ENCODE data around the gene CEACAM16.

DNA sequence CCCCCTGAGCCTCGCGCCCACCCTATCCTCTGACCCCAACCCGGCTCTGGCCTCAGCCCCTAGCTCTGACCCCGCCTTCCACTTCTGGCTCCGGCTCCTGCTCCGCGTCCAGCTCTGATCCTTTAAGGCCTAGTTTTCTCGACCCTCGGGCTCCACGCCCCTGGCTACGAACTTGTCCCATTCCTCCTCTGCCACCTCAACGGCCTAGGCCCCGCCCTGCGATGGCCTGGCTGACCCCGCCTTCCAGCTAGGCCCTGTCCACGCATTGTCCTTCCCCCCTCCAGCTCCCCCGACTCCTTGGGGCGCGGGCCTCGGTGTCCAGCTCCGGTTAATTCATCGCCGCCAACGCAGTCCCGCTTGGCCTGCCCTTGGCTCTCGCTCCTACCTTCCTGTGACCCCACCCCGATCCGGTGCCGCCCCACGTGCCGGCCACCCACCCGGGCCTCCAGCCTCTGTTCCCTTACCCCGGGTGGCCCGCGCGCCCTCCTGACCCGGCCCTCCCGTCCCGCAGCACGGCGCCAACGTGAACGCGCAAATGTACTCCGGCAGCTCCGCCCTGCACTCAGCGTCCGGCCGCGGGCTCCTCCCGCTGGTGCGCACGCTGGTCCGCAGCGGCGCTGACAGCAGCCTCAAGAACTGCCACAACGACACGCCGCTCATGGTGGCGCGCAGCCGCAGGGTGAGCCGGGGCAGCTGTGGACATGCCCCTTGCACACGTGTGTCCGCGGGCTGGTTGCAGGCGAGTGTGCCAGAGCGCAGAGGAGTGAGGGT is 59.0 kb downstream of the CEACAM16 start:
- TF ChIP-seq, protein P1, sequence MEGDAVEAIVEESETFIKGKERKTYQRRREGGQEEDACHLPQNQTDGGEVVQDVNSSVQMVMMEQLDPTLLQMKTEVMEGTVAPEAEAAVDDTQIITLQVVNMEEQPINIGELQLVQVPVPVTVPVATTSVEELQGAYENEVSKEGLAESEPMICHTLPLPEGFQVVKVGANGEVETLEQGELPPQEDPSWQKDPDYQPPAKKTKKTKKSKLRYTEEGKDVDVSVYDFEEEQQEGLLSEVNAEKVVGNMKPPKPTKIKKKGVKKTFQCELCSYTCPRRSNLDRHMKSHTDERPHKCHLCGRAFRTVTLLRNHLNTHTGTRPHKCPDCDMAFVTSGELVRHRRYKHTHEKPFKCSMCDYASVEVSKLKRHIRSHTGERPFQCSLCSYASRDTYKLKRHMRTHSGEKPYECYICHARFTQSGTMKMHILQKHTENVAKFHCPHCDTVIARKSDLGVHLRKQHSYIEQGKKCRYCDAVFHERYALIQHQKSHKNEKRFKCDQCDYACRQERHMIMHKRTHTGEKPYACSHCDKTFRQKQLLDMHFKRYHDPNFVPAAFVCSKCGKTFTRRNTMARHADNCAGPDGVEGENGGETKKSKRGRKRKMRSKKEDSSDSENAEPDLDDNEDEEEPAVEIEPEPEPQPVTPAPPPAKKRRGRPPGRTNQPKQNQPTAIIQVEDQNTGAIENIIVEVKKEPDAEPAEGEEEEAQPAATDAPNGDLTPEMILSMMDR (conservative IDR thresholded peaks at IDR 0.05; ENCODE audit: low read depth, low read length), result no peak
- TF ChIP-seq EZH2phosphoT487 (IDR thresholded peaks at IDR 0.05; ENCODE audit: borderline replicate concordance, low read length) (no peak), EZH2 (IDR thresholded peaks at IDR 0.05; ENCODE audit: low read length, unreplicated experiment) (no peak)

Measured in PC-3 (cell line).